IMR-90 (cell line): Measurements from ENCODE around the gene SLC2A11. TPM values are rescaled to one million over a fixed set of nuclear protein-coding genes. Genes with fewer than 3 reads are reported as not detected.

Experiments used
- ATAC-seq: fragments of 200-7000 bp; cut with Tn5 transposase; 2 replicates; pipeline ENCODE4 v1.9.1; 2020; ENCODE audit warnings: low read depth, mild to moderate bottlenecking, moderate library complexity
- BruUV-seq: library from RNA; stranded (reverse); fragments of 400-500 nt; replicated peaks from 2 replicates; lab custom pipeline; 2021; lab: Mats Ljungman, UMichigan
- CTCF ChIA-PET: fragments of 300-600 bp; formaldehyde crosslinking; extraction: SDS; loops from one replicate; lab custom pipeline; 2021; ENCODE audit warnings: antibody characterized with exemption; lab: Yijun Ruan, JAX
- POLR2A ChIA-PET: fragments of 300-600 bp; sonication (Branson Sonifier 250); formaldehyde crosslinking; loops from one replicate; lab custom pipeline; 2022; ENCODE audit warnings: antibody characterized with exemption; ENCODE audit not compliant: unreplicated experiment; lab: Charles Lee
- DNase-seq: peaks from one replicate; pipeline ENCODE4 v3.0.0; 2013
- H2AFZ ChIP-seq: replicated peaks from 2 replicates; pipeline ENCODE3; 2013; ENCODE audit warnings: low read length, mild to moderate bottlenecking; ENCODE audit not compliant: poor library complexity
- H2AK5ac ChIP-seq: 2 replicates; pipeline ENCODE4 v1.6.1; 2013; ENCODE audit warnings: low read depth, low read length, inconsistent platforms
- H2AK9ac ChIP-seq: replicated peaks from 2 replicates; pipeline ENCODE3; 2013; ENCODE audit warnings: mild to moderate bottlenecking, low read depth, low read length, moderate library complexity; ENCODE audit not compliant: poor library complexity
- H2BK120ac ChIP-seq: 2 replicates; pipeline ENCODE4 v1.6.1; 2013; ENCODE audit warnings: low read depth, low read length, inconsistent platforms
- H2BK15ac ChIP-seq: 3 replicates; pipeline ENCODE4 v1.6.1; 2013; ENCODE audit warnings: low read depth, low read length, inconsistent platforms
- H2BK20ac ChIP-seq: 2 replicates; pipeline ENCODE4 v1.6.1; 2013; ENCODE audit warnings: low read depth, mild to moderate bottlenecking, inconsistent platforms, low read length, moderate library complexity
- H2BK5ac ChIP-seq: 2 replicates; pipeline ENCODE4 v1.6.1; 2013; ENCODE audit warnings: mild to moderate bottlenecking, low read depth, low read length, inconsistent platforms; ENCODE audit not compliant: poor library complexity, severe bottlenecking
- H3K14ac ChIP-seq: replicated peaks from 2 replicates; pipeline ENCODE4 v1.6.1; 2013; ENCODE audit warnings: low read depth, low read length, inconsistent platforms
- H3K18ac ChIP-seq: 2 replicates; pipeline ENCODE4 v1.6.1; 2013; ENCODE audit warnings: low read depth, low read length, control low read depth
- H3K23ac ChIP-seq: 2 replicates; pipeline ENCODE4 v1.6.1; 2013; ENCODE audit warnings: low read depth, low read length, inconsistent platforms
- H3K27ac ChIP-seq: 2 replicates; pipeline ENCODE4 v1.5.1; 2013; ENCODE audit warnings: mild to moderate bottlenecking, control low read depth, low read length; ENCODE audit not compliant: insufficient read depth
- H3K27me3 ChIP-seq: 2 replicates; pipeline ENCODE4 v1.6.1; 2013; ENCODE audit warnings: low read length; ENCODE audit not compliant: control insufficient read depth, insufficient read depth
- H3K36me3 ChIP-seq: 2 replicates; pipeline ENCODE4 v1.6.1; 2013; ENCODE audit warnings: low read length, mixed read lengths; ENCODE audit not compliant: control insufficient read depth, insufficient read depth
- H3K4ac ChIP-seq: 2 replicates; pipeline ENCODE4 v1.6.1; 2013; ENCODE audit warnings: low read depth, low read length, inconsistent platforms
- H3K4me1 ChIP-seq: 2 replicates; pipeline ENCODE4 v1.6.1; 2013; ENCODE audit warnings: low read length, mixed read lengths; ENCODE audit not compliant: control insufficient read depth, insufficient read depth
- H3K4me2 ChIP-seq: 2 replicates; pipeline ENCODE4 v1.6.1; 2013; ENCODE audit warnings: low read depth, mild to moderate bottlenecking, control low read depth, low read length, moderate library complexity
- H3K4me3 ChIP-seq: 2 replicates; pipeline ENCODE4 v1.5.1; 2013; ENCODE audit warnings: low read depth, mild to moderate bottlenecking, control low read depth, low read length, moderate library complexity; ENCODE audit not compliant: insufficient read depth
- H3K56ac ChIP-seq: 2 replicates; pipeline ENCODE4 v1.6.1; 2013; ENCODE audit warnings: low read length, inconsistent platforms; ENCODE audit not compliant: insufficient read depth; ENCODE audit errors: extremely low read depth
- H3K79me1 ChIP-seq, 2 experiments: 2 replicates each; pipeline ENCODE4 v1.6.1; 2013; ENCODE audit warnings: low read length in 2 of 2, inconsistent platforms in 1 of 2, low read depth in 1 of 2
- H3K9ac ChIP-seq: 2 replicates; pipeline ENCODE4 v1.6.1; 2013; ENCODE audit warnings: low read depth, low read length, control low read depth
- H3K9me1 ChIP-seq: 2 replicates; pipeline ENCODE4 v1.6.1; 2013; ENCODE audit warnings: low read length, inconsistent platforms; ENCODE audit not compliant: insufficient read depth
- H3K9me3 ChIP-seq: 2 replicates; pipeline ENCODE4 v1.6.1; 2013; ENCODE audit warnings: low read length; ENCODE audit not compliant: control insufficient read depth, insufficient read depth
- H4K20me1 ChIP-seq: 2 replicates; pipeline ENCODE4 v1.6.1; 2013; ENCODE audit warnings: low read length, inconsistent platforms; ENCODE audit not compliant: insufficient read depth
- H4K5ac ChIP-seq: 2 replicates; pipeline ENCODE4 v1.6.1; 2013; ENCODE audit warnings: mild to moderate bottlenecking, low read depth, low read length, control low read depth
- H4K8ac ChIP-seq, 2 experiments: 2 replicates each; pipeline ENCODE4 v1.6.1; 2013; ENCODE audit warnings: low read depth in 2 of 2, low read length in 2 of 2, control low read depth in 1 of 2, inconsistent platforms in 1 of 2
- H4K91ac ChIP-seq: 2 replicates; pipeline ENCODE4 v1.6.1; 2013; ENCODE audit warnings: low read depth, low read length, inconsistent platforms; ENCODE audit not compliant: insufficient read depth
- BHLHE40 ChIP-seq: fragments of 150-350 bp; IDR thresholded peaks from 2 replicates; pipeline ENCODE4 v1.6.1; 2016; ENCODE audit warnings: mild to moderate bottlenecking, low read depth, low read length
- CEBPB ChIP-seq: IDR thresholded peaks from 2 replicates; pipeline ENCODE4 v1.6.1; 2012; ENCODE audit warnings: low read depth, low read length, improper control_type of control experiment
- CHD1 ChIP-seq: IDR thresholded peaks from 2 replicates; pipeline ENCODE4 v1.6.1; 2012; ENCODE audit warnings: low read depth, low read length, improper control_type of control experiment
- CTCF ChIP-seq: conservative IDR thresholded peaks from 2 replicates; pipeline ENCODE4 v1.5.1; 2012; ENCODE audit warnings: mild to moderate bottlenecking, low read depth, low read length, improper control_type of control experiment
- FOS ChIP-seq: fragments of 150-350 bp; IDR thresholded peaks from 2 replicates; pipeline ENCODE4 v1.6.1; 2016; ENCODE audit warnings: low read depth, low read length
- MAZ ChIP-seq: IDR thresholded peaks from 2 replicates; pipeline ENCODE4 v1.6.1; 2012; ENCODE audit warnings: low read depth, mild to moderate bottlenecking, low read length, improper control_type of control experiment, moderate library complexity, borderline replicate concordance
- MXI1 ChIP-seq: IDR thresholded peaks from 2 replicates; pipeline ENCODE4 v1.6.1; 2012; ENCODE audit warnings: low read depth, mild to moderate bottlenecking, low read length, moderate library complexity, borderline replicate concordance
- POLR2A ChIP-seq: IDR thresholded peaks from 2 replicates; pipeline ENCODE4 v1.6.1; 2012; ENCODE audit warnings: mild to moderate bottlenecking, low read depth, low read length
- RFX5 ChIP-seq: IDR thresholded peaks from 2 replicates; pipeline ENCODE4 v1.8.0; 2012; ENCODE audit warnings: low read depth, mild to moderate bottlenecking, low read length, moderate library complexity
- SMC3 ChIP-seq: fragments of 150-350 bp; IDR thresholded peaks from 2 replicates; pipeline ENCODE4 v1.6.1; 2016; ENCODE audit warnings: low read depth, mild to moderate bottlenecking, antibody characterized with exemption, low read length, moderate library complexity
- WGBS, 2 experiments: methylation state at CpG; one replicate each; pipeline versions ENCODE4 v1.1.5 to v1.1.7; 2013; ENCODE audit warnings: missing lambda C conversion rate in 2 of 2; ENCODE audit not compliant: insufficient read length in 1 of 2; ENCODE audit errors: extremely low coverage in 2 of 2; 5-methylcytosine and 5-hydroxymethylcytosine counted together
- dilution Hi-C: fragments of 300-500 bp; cut with HindIII; formaldehyde crosslinking; loops from one replicate; pipeline ENCODE4 v1.14.3; 2018; ENCODE audit warnings: low sequenced_read_pairs; ENCODE audit not compliant: unreplicated experiment
- in situ Hi-C: fragments of 300-500 bp; cut with MboI; formaldehyde crosslinking; loops from 3 replicates; pipeline ENCODE4 v1.14.3; 2019; ENCODE audit warnings: low sequenced_read_pairs, inconsistent platforms, mixed read lengths
- intact Hi-C: fragments of 100-400 bp; cut with micrococcal nuclease; formaldehyde crosslinking; loops from 2 replicates; pipeline ENCODE4 v1.10.0; 2022
- polyA plus RNA-seq, 3 experiments: library from polyadenylated mRNA; depleted of rRNA; stranded (reverse); fragments of >200 nt; gene quantifications; 2 replicates each; pipeline ENCODE4 v1.2.3, GENCODE V29; 2012; ENCODE audit warnings: low replicate concordance in 1 of 3
- total RNA-seq: library from RNA; depleted of rRNA; stranded (reverse); fragments of >200 nt; gene quantifications from 2 replicates; pipeline ENCODE4 v1.2.3, GENCODE V29; 2012

Gene SLC2A11
- total and polyA plus RNA-seq, 2 of the 4 experiments (the other 2 are of a cell fraction) = 3.2 to 8.7 TPM

- in situ Hi-C loops (no loop called here), dilution Hi-C loops (no loop called here), intact Hi-C loops (no loop called here)
- Histone ChIP-seq H3K23ac (peak within 1 kb of the TSS; percentile 81), H3K18ac (peak within 1 kb of the TSS; percentile 92), H3K4me3 (peak within 1 kb of the TSS; percentile 94), H3K9me1 (peaks cover 22% of the 10 kb centered on the region), H4K20me1 (peaks cover 24% of the 10 kb centered on the region), H2BK120ac (peak within 1 kb of the TSS; percentile 69), H3K56ac (peak within 1 kb of the TSS; percentile 77), H3K4me1 (peaks cover 12% of the 10 kb centered on the region), H3K9me3 (no peaks in the 10 kb centered on the region), H3K79me1 (peaks cover 17 to 31% of the 10 kb centered on the region in 2 experiments), H2BK20ac (peak within 1 kb of the TSS; percentile 41), H3K27me3 (no peaks in the 10 kb centered on the region), H2AK5ac (peak within 1 kb of the TSS; percentile 99), H3K14ac (peak within 1 kb of the TSS; percentile 97), H3K9ac (peak within 1 kb of the TSS; percentile 96), H3K27ac (peak within 1 kb of the TSS; percentile 98), H3K4me2 (peak within 1 kb of the TSS; percentile 76), H3K4ac (peak within 1 kb of the TSS; percentile 97), H2BK15ac (peak within 1 kb of the TSS; percentile 78; the same call in 2 of the 3 replicates), H4K5ac (peak within 1 kb of the TSS; percentile 97), H2AK9ac (peak within 1 kb of the TSS; percentile 100), H4K91ac (peak within 1 kb of the TSS; percentile 90), H2AFZ (peak within 1 kb of the TSS; percentile 97), H4K8ac (peak within 1 kb of the TSS; percentile 99), H2BK5ac (peak within 1 kb of the TSS; percentile 99), H3K36me3 (peaks cover 24% of the 10 kb centered on the region)
- 1% methylated on average over 42 of the region's 72 CpGs; no CpG with 5 or more reads in 1 of the 2 experiments for WGBS, 2 experiments
- ChIA-PET CTCF (interaction anchor here (0.8 to 1.3 kb wide), 5 partner anchors 9 to 36 kb away, joined by 3 to 6 read pairs (median 4); partner anchors contain the start of gene SLC2A11), POLR2A (interaction anchor here (1.2 kb wide), 1 partner anchor 20 kb away, joined by 7 read pairs; no protein-coding TSS in a partner anchor)
- peak; percentile 91 for DNase-seq
- BruUV-seq = no TSS peak
- TF ChIP-seq CTCF (peak; percentile 75), MXI1 (peak; percentile 67; the same call in 1 of the 2 replicates), RFX5 (no peak), MAZ (peak; percentile 69; the same call in 1 of the 2 replicates), SMC3 (peak; percentile 48), POLR2A (peak; percentile 93), CEBPB (no peak; the same call in 1 of the 2 replicates), BHLHE40 (peak; percentile 45; the same call in 1 of the 2 replicates), FOS (no peak), CHD1 (no peak)
- peak; percentile 96 for ATAC-seq
Observed at GRCh38 chr22:23893945-23894709, 36.5 kb downstream of the SLC2A11 start, which contains the start of gene MIF. Gene MIF, plus strand, starts transcription at chr22:23894383. Its CDS starts 92 bp downstream, at chr22:23894475.
